GM12878 (cell line): ENCODE data around the gene TGM6.

ENCODE experiments used
- FOXM1 ChIP-seq: IDR thresholded peaks from 2 replicates; pipeline ENCODE4 v1.6.1; 2012; ENCODE audit warnings: low read depth, mild to moderate bottlenecking, inconsistent platforms, low read length, moderate library complexity
- HDAC2 ChIP-seq: fragments of 200-600 bp; sonication (generic); IDR thresholded peaks from 2 replicates; pipeline ENCODE4 v1.6.1; 2017
- MTA2 ChIP-seq: fragments of 450-650 bp; IDR thresholded peaks from 2 replicates; pipeline ENCODE4 v1.6.1; 2016; ENCODE audit warnings: low read depth, mild to moderate bottlenecking, moderate library complexity
- RFX5 ChIP-seq: IDR thresholded peaks from 2 replicates; pipeline ENCODE4 v1.6.1; 2011; ENCODE audit warnings: low read depth, low read length, improper control_type of control experiment
- SP1 ChIP-seq: IDR thresholded peaks from one replicate; pipeline ENCODE4 v1.6.1; 2011; ENCODE audit warnings: low read depth, low read length
- SUPT20H ChIP-seq: IDR thresholded peaks from 2 replicates; pipeline ENCODE4 v1.6.1; 2011; ENCODE audit warnings: low read depth, mild to moderate bottlenecking, low read length, moderate library complexity, borderline replicate concordance; ENCODE audit not compliant: control insufficient read depth
- TAF1 ChIP-seq: IDR thresholded peaks from 2 replicates; pipeline ENCODE4 v1.6.1; 2011; ENCODE audit warnings: mild to moderate bottlenecking, low read depth, low read length, borderline replicate concordance
- YBX1 ChIP-seq: fragments of 450-650 bp; IDR thresholded peaks from 2 replicates; pipeline ENCODE4 v1.6.1; 2016; ENCODE audit warnings: antibody characterized with exemption
- ZNF217 ChIP-seq: fragments of 450-650 bp; IDR thresholded peaks from 2 replicates; pipeline ENCODE4 v1.6.1; 2017; ENCODE audit warnings: antibody characterized with exemption, mild to moderate bottlenecking
- ZNF274 ChIP-seq: IDR thresholded peaks from one replicate; pipeline ENCODE4 v1.8.0; 2011; ENCODE audit not compliant: insufficient read length, insufficient read depth
- TF ChIP-seq, protein P1 (sequence below), 3 experiments: IDR thresholded peaks in 2 of 3; conservative IDR thresholded peaks in 1 of 3; 2 replicates each; pipeline ENCODE4 v1.5.1; 2011; ENCODE audit warnings: low read depth in 3 of 3, low read length in 3 of 3, mild to moderate bottlenecking in 3 of 3, control low read depth in 2 of 3, moderate library complexity in 2 of 3, inconsistent platforms in 1 of 3, mixed read lengths in 1 of 3; ENCODE audit not compliant: control insufficient read depth in 2 of 3, insufficient read depth in 1 of 3; ENCODE audit errors: extremely low read depth in 1 of 3
- TF ChIP-seq, protein P2 (sequence below): fragments of 450-650 bp; formaldehyde crosslinking; IDR thresholded peaks from 2 replicates; pipeline ENCODE4 v1.4.0; 2020; ENCODE audit warnings: mild to moderate bottlenecking, moderate library complexity

DNA sequence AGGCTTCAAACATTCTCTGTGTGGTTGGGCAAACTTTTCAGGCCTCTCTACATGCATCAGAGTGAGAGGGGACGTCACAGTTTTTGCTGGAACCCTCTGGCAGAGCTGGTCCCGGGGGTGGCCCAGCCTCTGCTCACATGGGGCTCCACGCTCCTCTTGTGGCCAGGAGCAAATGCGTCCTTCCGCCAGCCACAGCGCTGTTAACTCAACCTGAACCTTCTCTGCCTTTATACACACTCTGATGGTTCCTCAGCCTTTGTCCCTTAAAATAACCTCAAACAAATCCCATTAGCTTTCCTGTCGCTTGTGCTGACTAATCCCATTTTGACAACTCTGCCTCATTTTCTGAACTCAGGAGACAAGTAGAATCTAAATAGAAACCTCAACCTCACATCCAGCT, 39.4 kb upstream of the TGM6 start:
- TF ChIP-seq, protein P1, sequence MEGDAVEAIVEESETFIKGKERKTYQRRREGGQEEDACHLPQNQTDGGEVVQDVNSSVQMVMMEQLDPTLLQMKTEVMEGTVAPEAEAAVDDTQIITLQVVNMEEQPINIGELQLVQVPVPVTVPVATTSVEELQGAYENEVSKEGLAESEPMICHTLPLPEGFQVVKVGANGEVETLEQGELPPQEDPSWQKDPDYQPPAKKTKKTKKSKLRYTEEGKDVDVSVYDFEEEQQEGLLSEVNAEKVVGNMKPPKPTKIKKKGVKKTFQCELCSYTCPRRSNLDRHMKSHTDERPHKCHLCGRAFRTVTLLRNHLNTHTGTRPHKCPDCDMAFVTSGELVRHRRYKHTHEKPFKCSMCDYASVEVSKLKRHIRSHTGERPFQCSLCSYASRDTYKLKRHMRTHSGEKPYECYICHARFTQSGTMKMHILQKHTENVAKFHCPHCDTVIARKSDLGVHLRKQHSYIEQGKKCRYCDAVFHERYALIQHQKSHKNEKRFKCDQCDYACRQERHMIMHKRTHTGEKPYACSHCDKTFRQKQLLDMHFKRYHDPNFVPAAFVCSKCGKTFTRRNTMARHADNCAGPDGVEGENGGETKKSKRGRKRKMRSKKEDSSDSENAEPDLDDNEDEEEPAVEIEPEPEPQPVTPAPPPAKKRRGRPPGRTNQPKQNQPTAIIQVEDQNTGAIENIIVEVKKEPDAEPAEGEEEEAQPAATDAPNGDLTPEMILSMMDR (IDR thresholded peaks at IDR 0.05 in 2 of 3, conservative IDR thresholded peaks at IDR 0.05 in 1 of 3; ENCODE audit: control insufficient read depth in 2 of 3, extremely low read depth in 1 of 3, insufficient read depth in 1 of 3, low read depth in 3 of 3, low read length in 3 of 3) = no peak
- no peak for TF ChIP-seq MTA2
- TF ChIP-seq FOXM1 = no peak
- TF ChIP-seq SP1 = no peak
- no peak for TF ChIP-seq TAF1
- no peak for TF ChIP-seq ZNF217
- TF ChIP-seq RFX5 = no peak
- no peak for TF ChIP-seq SUPT20H
- no peak for TF ChIP-seq HDAC2
- TF ChIP-seq ZNF274 = no peak
- no peak for TF ChIP-seq YBX1
- TF ChIP-seq, protein P2, sequence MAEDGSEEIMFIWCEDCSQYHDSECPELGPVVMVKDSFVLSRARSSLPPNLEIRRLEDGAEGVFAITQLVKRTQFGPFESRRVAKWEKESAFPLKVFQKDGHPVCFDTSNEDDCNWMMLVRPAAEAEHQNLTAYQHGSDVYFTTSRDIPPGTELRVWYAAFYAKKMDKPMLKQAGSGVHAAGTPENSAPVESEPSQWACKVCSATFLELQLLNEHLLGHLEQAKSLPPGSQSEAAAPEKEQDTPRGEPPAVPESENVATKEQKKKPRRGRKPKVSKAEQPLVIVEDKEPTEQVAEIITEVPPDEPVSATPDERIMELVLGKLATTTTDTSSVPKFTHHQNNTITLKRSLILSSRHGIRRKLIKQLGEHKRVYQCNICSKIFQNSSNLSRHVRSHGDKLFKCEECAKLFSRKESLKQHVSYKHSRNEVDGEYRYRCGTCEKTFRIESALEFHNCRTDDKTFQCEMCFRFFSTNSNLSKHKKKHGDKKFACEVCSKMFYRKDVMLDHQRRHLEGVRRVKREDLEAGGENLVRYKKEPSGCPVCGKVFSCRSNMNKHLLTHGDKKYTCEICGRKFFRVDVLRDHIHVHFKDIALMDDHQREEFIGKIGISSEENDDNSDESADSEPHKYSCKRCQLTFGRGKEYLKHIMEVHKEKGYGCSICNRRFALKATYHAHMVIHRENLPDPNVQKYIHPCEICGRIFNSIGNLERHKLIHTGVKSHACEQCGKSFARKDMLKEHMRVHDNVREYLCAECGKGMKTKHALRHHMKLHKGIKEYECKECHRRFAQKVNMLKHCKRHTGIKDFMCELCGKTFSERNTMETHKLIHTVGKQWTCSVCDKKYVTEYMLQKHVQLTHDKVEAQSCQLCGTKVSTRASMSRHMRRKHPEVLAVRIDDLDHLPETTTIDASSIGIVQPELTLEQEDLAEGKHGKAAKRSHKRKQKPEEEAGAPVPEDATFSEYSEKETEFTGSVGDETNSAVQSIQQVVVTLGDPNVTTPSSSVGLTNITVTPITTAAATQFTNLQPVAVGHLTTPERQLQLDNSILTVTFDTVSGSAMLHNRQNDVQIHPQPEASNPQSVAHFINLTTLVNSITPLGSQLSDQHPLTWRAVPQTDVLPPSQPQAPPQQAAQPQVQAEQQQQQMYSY (CRISPR knock-in tag) = no peak
